H1 (cell line): ENCODE measurements around the gene ARHGAP21. TPM values are rescaled to one million over a fixed set of nuclear protein-coding genes. Genes with fewer than 3 reads are reported as not detected.

ENCODE experiments used
- CTCF ChIA-PET: fragments of 300-600 bp; sonication (Branson Sonifier 250); formaldehyde crosslinking; loops from one replicate; lab custom pipeline; 2021; ENCODE audit not compliant: partially characterized antibody; lab: Charles Lee
- POLR2A ChIA-PET: fragments of 300-600 bp; sonication (Branson Sonifier 250); formaldehyde crosslinking; loops from one replicate; lab custom pipeline; 2021; ENCODE audit warnings: inconsistent platforms; ENCODE audit not compliant: partially characterized antibody; lab: Charles Lee
- DNase-seq, 2 experiments: peaks; one replicate each; pipeline versions ENCODE4 v3.0.0 to v3.0.0-alpha.2; 2010 to 2022; ENCODE audit warnings: low spot score in 2 of 2, low read depth in 1 of 2, mixed read lengths in 1 of 2
- FAIRE-seq: peaks from 2 replicates; lab custom pipeline; 2011; peaks lifted over from hg19 to GRCh38; lab: Jason Lieb, UNC
- H2AFZ ChIP-seq: 2 replicates; pipeline ENCODE4 v1.8.1; 2012; ENCODE audit warnings: low read length, inconsistent platforms
- H2AK5ac ChIP-seq: 2 replicates; pipeline ENCODE4 v1.6.1; 2013; ENCODE audit warnings: low read depth, low read length
- H2BK120ac ChIP-seq: replicated peaks from 2 replicates; pipeline ENCODE3; 2013; ENCODE audit warnings: low read depth, low read length, inconsistent platforms
- H2BK12ac ChIP-seq: 2 replicates; pipeline ENCODE4 v1.6.1; 2013; ENCODE audit warnings: low read depth, low read length
- H2BK15ac ChIP-seq: 2 replicates; pipeline ENCODE4 v1.6.1; 2013; ENCODE audit warnings: low read length
- H2BK20ac ChIP-seq: 2 replicates; pipeline ENCODE4 v1.6.1; 2013; ENCODE audit warnings: low read length
- H2BK5ac ChIP-seq: 2 replicates; pipeline ENCODE4 v1.6.1; 2013; ENCODE audit warnings: low read depth, low read length
- H3K14ac ChIP-seq: 2 replicates; pipeline ENCODE4 v1.6.1; 2013; ENCODE audit warnings: inconsistent platforms; ENCODE audit not compliant: insufficient read length
- H3K18ac ChIP-seq: 2 replicates; pipeline ENCODE4 v1.6.1; 2013; ENCODE audit warnings: low read length; ENCODE audit errors: extremely low read depth
- H3K23ac ChIP-seq: 2 replicates; pipeline ENCODE4 v1.6.1; 2013; ENCODE audit warnings: inconsistent platforms; ENCODE audit not compliant: insufficient read length
- H3K23me2 ChIP-seq: 2 replicates; pipeline ENCODE4 v1.6.1; 2013; ENCODE audit warnings: low read depth, low read length
- H3K27ac ChIP-seq: 2 replicates; pipeline ENCODE4 v1.6.1; 2011; ENCODE audit warnings: low read depth, low read length, inconsistent platforms
- H3K27me3 ChIP-seq, 4 experiments: replicated peaks in 1 of 4; 1 replicate in 1 of 4; 2 replicates in 3 of 4; pipeline versions ENCODE4 v1.6.1 to v1.8.1; 2011 to 2013; ENCODE audit warnings: low read length in 3 of 4, mild to moderate bottlenecking in 3 of 4, inconsistent platforms in 2 of 4, mixed read lengths in 2 of 4, moderate library complexity in 1 of 4; ENCODE audit not compliant: control insufficient read depth in 3 of 4, insufficient read depth in 3 of 4; ENCODE audit errors: extremely low read depth in 1 of 4
- H3K36me3 ChIP-seq, 4 experiments: 2 replicates each; pipeline versions ENCODE4 v1.6.1 to v1.8.1; 2011 to 2013; ENCODE audit warnings: mild to moderate bottlenecking in 4 of 4, low read length in 3 of 4, moderate library complexity in 2 of 4, control low read depth in 1 of 4, inconsistent platforms in 1 of 4; ENCODE audit not compliant: insufficient read depth in 4 of 4, control insufficient read depth in 2 of 4
- H3K4ac ChIP-seq: replicated peaks from 2 replicates; pipeline ENCODE3; 2013; ENCODE audit warnings: low read length, low read depth, mixed read lengths, inconsistent platforms; ENCODE audit not compliant: insufficient read length
- H3K4me1 ChIP-seq, 4 experiments: replicated peaks in 1 of 4; 1 replicate in 1 of 4; 2 replicates in 3 of 4; pipeline versions ENCODE4 v1.6.1 to v1.8.1; 2011 to 2013; ENCODE audit warnings: low read length in 3 of 4, inconsistent platforms in 2 of 4, mixed read lengths in 1 of 4; ENCODE audit not compliant: insufficient read depth in 4 of 4, control insufficient read depth in 3 of 4
- H3K4me2 ChIP-seq, 2 experiments: 2 replicates each; pipeline versions ENCODE4 v1.6.1 to v1.8.1; 2011 to 2013; ENCODE audit warnings: low read depth in 2 of 2, low read length in 2 of 2, control low read depth in 1 of 2, inconsistent platforms in 1 of 2, mild to moderate bottlenecking in 1 of 2; ENCODE audit not compliant: insufficient read depth in 1 of 2
- H3K4me3 ChIP-seq, 4 experiments: fragments of 200-600, 300-600 bp in 1 of 4; sonication (generic), shearing (Covaris generic), sonication (Bioruptor Twin) in 1 of 4; 2 replicates each; pipeline versions ENCODE4 v1.5.1 to v1.8.1; 2011 to 2016; ENCODE audit warnings: low read length in 4 of 4, low read depth in 3 of 4, control low read depth in 2 of 4, inconsistent platforms in 2 of 4, mild to moderate bottlenecking in 2 of 4, mixed read lengths in 1 of 4, moderate library complexity in 1 of 4; ENCODE audit not compliant: insufficient read depth in 2 of 4; ENCODE audit errors: extremely low read depth in 1 of 4
- H3K56ac ChIP-seq: replicated peaks from 2 replicates; pipeline ENCODE3; 2013; ENCODE audit warnings: low read depth, mild to moderate bottlenecking, mixed read lengths, low read length, inconsistent platforms; ENCODE audit not compliant: insufficient read length
- H3K79me1 ChIP-seq: 2 replicates; pipeline ENCODE4 v1.6.1; 2013; ENCODE audit warnings: low read depth, low read length, control low read depth
- H3K79me2 ChIP-seq, 2 experiments: 2 replicates each; pipeline versions ENCODE4 v1.6.1 to v1.8.1; 2012 to 2013; ENCODE audit warnings: low read length in 2 of 2, mild to moderate bottlenecking in 2 of 2, inconsistent platforms in 1 of 2; ENCODE audit not compliant: insufficient read depth in 2 of 2, control insufficient read depth in 1 of 2
- H3K9ac ChIP-seq, 4 experiments: replicated peaks in 1 of 4; 1 replicate in 1 of 4; 2 replicates in 3 of 4; pipeline versions ENCODE4 v1.6.1 to v1.8.1; 2011 to 2013; ENCODE audit warnings: low read depth in 3 of 4, low read length in 3 of 4, control low read depth in 2 of 4, mild to moderate bottlenecking in 2 of 4, moderate library complexity in 2 of 4, inconsistent platforms in 1 of 4; ENCODE audit errors: extremely low read depth in 1 of 4
- H3K9me3 ChIP-seq, 2 experiments: 2 replicates each; pipeline versions ENCODE4 v1.6.1 to v1.8.1; 2012 to 2013; ENCODE audit warnings: mild to moderate bottlenecking in 2 of 2, moderate library complexity in 2 of 2, control low read depth in 1 of 2, inconsistent platforms in 1 of 2, low read depth in 1 of 2, low read length in 1 of 2, mixed read lengths in 1 of 2; ENCODE audit not compliant: insufficient read depth in 2 of 2
- H4K20me1 ChIP-seq, 2 experiments: replicated peaks in 1 of 2; 2 replicates each; pipeline versions ENCODE3 to v1.8.1; 2011 to 2013; ENCODE audit warnings: inconsistent platforms in 2 of 2, low read length in 2 of 2, mild to moderate bottlenecking in 1 of 2; ENCODE audit not compliant: insufficient read depth in 2 of 2, control insufficient read depth in 1 of 2
- H4K5ac ChIP-seq: 2 replicates; pipeline ENCODE4 v1.6.1; 2013; ENCODE audit warnings: low read length, low read depth, mixed read lengths, inconsistent platforms; ENCODE audit not compliant: insufficient read length
- H4K8ac ChIP-seq: 2 replicates; pipeline ENCODE4 v1.8.0; 2013; ENCODE audit warnings: mild to moderate bottlenecking, moderate library complexity, low read length, inconsistent platforms; ENCODE audit not compliant: insufficient read depth; ENCODE audit errors: extremely low read depth
- H4K91ac ChIP-seq: replicated peaks from 2 replicates; pipeline ENCODE3; 2013; ENCODE audit warnings: low read length, mixed read lengths, inconsistent platforms; ENCODE audit not compliant: insufficient read length
- BCL11A ChIP-seq, 2 experiments: IDR thresholded peaks; one replicate each; pipeline ENCODE4 v1.6.1; 2011; ENCODE audit warnings: low read depth in 2 of 2, low read length in 2 of 2, mild to moderate bottlenecking in 2 of 2
- CBX8 ChIP-seq: fragments of 300-800, 300-1000 bp; sonication (generic); IDR thresholded peaks from 2 replicates; pipeline ENCODE4 v1.7.1; 2016; ENCODE audit warnings: low read depth, low read length, borderline replicate concordance
- CEBPB ChIP-seq: IDR thresholded peaks from 2 replicates; pipeline ENCODE4 v1.6.1; 2012; ENCODE audit warnings: low read depth, low read length
- CHD1 ChIP-seq: IDR thresholded peaks from 2 replicates; pipeline ENCODE4 v1.6.1; 2012; ENCODE audit warnings: low read depth, low read length, improper control_type of control experiment
- CREB1 ChIP-seq: IDR thresholded peaks from 2 replicates; pipeline ENCODE4 v1.6.1; 2012; ENCODE audit warnings: inconsistent platforms
- FOSL1 ChIP-seq: IDR thresholded peaks from 2 replicates; pipeline ENCODE4 v1.6.1; 2011; ENCODE audit warnings: mild to moderate bottlenecking, low read depth, low read length, moderate library complexity; ENCODE audit not compliant: insufficient read depth
- GABPA ChIP-seq: IDR thresholded peaks from 2 replicates; pipeline ENCODE4 v1.6.1; 2011; ENCODE audit warnings: mild to moderate bottlenecking, low read length, moderate library complexity, borderline replicate concordance; ENCODE audit not compliant: insufficient read depth
- RNF2 ChIP-seq: fragments of 200-900, 300-1000 bp; sonication (generic); IDR thresholded peaks from 2 replicates; pipeline ENCODE4 v1.7.1; 2016; ENCODE audit warnings: borderline replicate concordance, low read depth, mild to moderate bottlenecking, antibody characterized with exemption, low read length; ENCODE audit not compliant: poor library complexity, severe bottlenecking; ENCODE audit errors: missing control alignments
- SRF ChIP-seq: IDR thresholded peaks from 2 replicates; pipeline ENCODE4 v1.6.1; 2011; ENCODE audit warnings: mild to moderate bottlenecking, low read depth, low read length, moderate library complexity
- WGBS, 2 experiments: shearing (Covaris generic) in 1 of 2; methylation state at CpG; one replicate each; pipeline versions ENCODE4 v1.1.6 to v1.1.7; 2013 to 2015; ENCODE audit warnings: low lambda C conversion rate in 2 of 2, mixed read lengths in 2 of 2, inconsistent platforms in 1 of 2, low coverage in 1 of 2, missing lambda C conversion rate in 1 of 2; ENCODE audit not compliant: insufficient replicate concordance in 2 of 2, insufficient coverage in 1 of 2, insufficient read length in 1 of 2; ENCODE audit errors: extremely low coverage in 1 of 2, missing lambda C conversion rate in 1 of 2; 5-methylcytosine and 5-hydroxymethylcytosine counted together
- polyA plus RNA-seq, 7 experiments: library from polyadenylated mRNA; depleted of rRNA in 3 of 7; stranded (reverse) in 5 of 7; unstranded in 2 of 7; fragments of >200 nt in 5 of 7; fragments of 200-250 nt in 2 of 7; gene quantifications; 1 replicate in 5 of 7; 2 replicates in 1 of 7; 4 replicates in 1 of 7; pipeline versions ENCODE4 v1.2.1 to v1.2.3, GENCODE V29; 2011 to 2013; ENCODE audit warnings: missing spikeins in 2 of 7, mixed read lengths in 2 of 7
- total RNA-seq: library from RNA; stranded (reverse); fragmentation: NEBNext Ultra II Directional; extraction: Animal tissue kit (Norgen Biotek cat#: 25700); gene quantifications from 2 replicates; pipeline ENCODE4 v1.2.1, GENCODE V29; 2021
- TF ChIP-seq, protein P1 (sequence below), 3 experiments: IDR thresholded peaks; 1 replicate in 2 of 3; 2 replicates in 1 of 3; pipeline versions ENCODE4 v1.5.1 to v1.6.1; 2011; ENCODE audit warnings: low read length in 3 of 3, mild to moderate bottlenecking in 3 of 3, inconsistent platforms in 2 of 3, low read depth in 1 of 3, moderate library complexity in 1 of 3; ENCODE audit not compliant: insufficient read depth in 1 of 3; ENCODE audit errors: control extremely low read depth in 1 of 3

The ARHGAP21 gene
- total and polyA plus RNA-seq, 2 of the 8 experiments (the other 6 are each of a cell fraction or from before 2014, with no cell fraction given): 14.4 to 35.3 TPM

DNA sequence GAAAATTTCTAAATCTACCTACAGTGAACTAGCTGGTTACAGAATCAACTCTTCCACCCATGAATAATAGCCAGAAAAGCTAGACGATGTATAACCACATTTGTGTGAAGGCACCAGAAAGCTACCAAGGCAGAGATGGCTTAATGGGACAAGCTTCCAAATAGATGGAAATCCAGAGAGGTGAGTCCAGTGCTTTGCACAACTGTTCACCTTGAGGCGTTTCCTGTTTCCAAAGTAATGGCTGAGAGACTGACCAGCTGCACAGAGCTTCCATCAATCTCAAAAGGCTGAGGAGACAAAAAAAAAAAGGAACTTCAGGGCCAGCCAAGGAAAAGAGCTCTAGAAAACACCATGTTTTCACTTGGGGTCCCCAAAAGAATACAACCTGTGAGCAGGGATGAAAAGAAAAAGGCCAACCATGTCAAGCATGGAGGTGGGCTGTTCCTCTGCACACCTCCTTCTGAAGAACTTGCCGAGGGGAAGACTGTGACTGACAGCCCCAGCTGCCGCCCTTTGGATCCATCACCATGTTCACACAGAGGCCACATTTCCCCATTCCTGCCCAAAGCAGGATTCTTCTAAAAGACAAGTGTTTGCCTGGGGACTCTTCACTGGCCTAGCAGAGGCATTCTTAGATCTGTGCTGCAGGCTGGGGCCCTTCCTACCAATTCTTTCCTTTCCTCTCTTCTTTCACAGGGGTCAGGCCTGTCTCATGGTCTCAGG is 72.9 kb downstream of the ARHGAP21 start:
- no peaks in the 10 kb centered on the region for H3K23me2 ChIP-seq
- 97% methylated on average over 4 of the region's 4 CpGs; no CpG with 5 or more reads in 1 of the 2 experiments for WGBS, 2 experiments
- H4K91ac ChIP-seq: no peak overlapping the region
- H2BK5ac ChIP-seq: no peak overlapping the region
- H3K4me3 ChIP-seq: no peak overlapping the region
- no peak overlapping the region for H2AK5ac ChIP-seq
- H4K8ac ChIP-seq: no peak overlapping the region
- no peak overlapping the region for H2BK12ac ChIP-seq
- DNase-seq (no peak), FAIRE-seq (no peak)
- CTCF ChIA-PET: interaction anchor here (0.7 to 0.9 kb wide), 3 partner anchors 336 to 1281 kb away, joined by 3 read pairs; no protein-coding TSS in a partner anchor
- H3K4me1 ChIP-seq: peaks cover 0 to 3% (median 0%) of the 10 kb centered on the region in 4 experiments; a peak in 2 of 7 replicates
- H4K20me1 ChIP-seq: no peaks in the 10 kb centered on the region
- no peak overlapping the region for H3K23ac ChIP-seq
- H3K36me3 ChIP-seq: no peaks in the 10 kb centered on the region
- H3K9me3 ChIP-seq: peaks cover 0 to 2% of the 10 kb centered on the region in 2 experiments; a peak in 1 of 4 replicates
- no peak overlapping the region for H4K5ac ChIP-seq
- H2AFZ ChIP-seq: no peak overlapping the region
- H3K18ac ChIP-seq: no peak overlapping the region
- H3K4me2 ChIP-seq: no peak overlapping the region
- no peak overlapping the region for H3K27ac ChIP-seq
- H2BK20ac ChIP-seq: no peak overlapping the region
- no peak overlapping the region for H3K14ac ChIP-seq
- H2BK120ac ChIP-seq: no peak overlapping the region
- no peaks in the 10 kb centered on the region for H3K79me1 ChIP-seq
- no peak overlapping the region for H3K4ac ChIP-seq
- POLR2A ChIA-PET: no interaction called here
- no peaks in the 10 kb centered on the region for H3K79me2 ChIP-seq
- no peaks in the 10 kb centered on the region for H3K27me3 ChIP-seq
- no peak overlapping the region for H2BK15ac ChIP-seq
- H3K56ac ChIP-seq: no peak overlapping the region
- no peak overlapping the region for H3K9ac ChIP-seq
- TF ChIP-seq CEBPB: no peak
- TF ChIP-seq CREB1: no peak
- TF ChIP-seq, protein P1, sequence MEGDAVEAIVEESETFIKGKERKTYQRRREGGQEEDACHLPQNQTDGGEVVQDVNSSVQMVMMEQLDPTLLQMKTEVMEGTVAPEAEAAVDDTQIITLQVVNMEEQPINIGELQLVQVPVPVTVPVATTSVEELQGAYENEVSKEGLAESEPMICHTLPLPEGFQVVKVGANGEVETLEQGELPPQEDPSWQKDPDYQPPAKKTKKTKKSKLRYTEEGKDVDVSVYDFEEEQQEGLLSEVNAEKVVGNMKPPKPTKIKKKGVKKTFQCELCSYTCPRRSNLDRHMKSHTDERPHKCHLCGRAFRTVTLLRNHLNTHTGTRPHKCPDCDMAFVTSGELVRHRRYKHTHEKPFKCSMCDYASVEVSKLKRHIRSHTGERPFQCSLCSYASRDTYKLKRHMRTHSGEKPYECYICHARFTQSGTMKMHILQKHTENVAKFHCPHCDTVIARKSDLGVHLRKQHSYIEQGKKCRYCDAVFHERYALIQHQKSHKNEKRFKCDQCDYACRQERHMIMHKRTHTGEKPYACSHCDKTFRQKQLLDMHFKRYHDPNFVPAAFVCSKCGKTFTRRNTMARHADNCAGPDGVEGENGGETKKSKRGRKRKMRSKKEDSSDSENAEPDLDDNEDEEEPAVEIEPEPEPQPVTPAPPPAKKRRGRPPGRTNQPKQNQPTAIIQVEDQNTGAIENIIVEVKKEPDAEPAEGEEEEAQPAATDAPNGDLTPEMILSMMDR (IDR thresholded peaks at IDR 0.05; ENCODE audit: control extremely low read depth in 1 of 3, insufficient read depth in 1 of 3, low read depth in 1 of 3, low read length in 3 of 3): no peak
- no peak for TF ChIP-seq GABPA
- TF ChIP-seq RNF2: no peak
- no peak for TF ChIP-seq BCL11A (IDR thresholded peaks at IDR 0.05; ENCODE audit: low read depth in 2 of 2, low read length in 2 of 2)
- TF ChIP-seq CBX8: no peak
- no peak for TF ChIP-seq CHD1
- no peak for TF ChIP-seq SRF
- TF ChIP-seq FOSL1: no peak
